Smooth muscle cell (in vitro differentiated cells): ENCODE data around the gene ADARB2. TPM values are rescaled to one million over a fixed set of nuclear protein-coding genes. Genes with fewer than 3 reads are reported as not detected.

Source experiments
- DNase-seq: peaks from one replicate; lab custom pipeline; 2025; ENCODE audit not compliant: unreplicated experiment; lab: John Stamatoyannopoulos, UW
- H2AFZ ChIP-seq: fragments of 200-600 bp; sonication (generic); 2 replicates; pipeline ENCODE4 v1.6.0; 2016; ENCODE audit warnings: antibody characterized with exemption, low read depth, mild to moderate bottlenecking
- H3F3A ChIP-seq: fragments of 200-600 bp; sonication (generic); 2 replicates; pipeline ENCODE4 v1.6.0; 2017; ENCODE audit warnings: antibody characterized with exemption, low read depth
- H3K27ac ChIP-seq: fragments of 200-600 bp; sonication (generic); 2 replicates; pipeline ENCODE4 v1.5.1; 2016; ENCODE audit warnings: low read depth, mild to moderate bottlenecking
- H3K27me3 ChIP-seq: fragments of 200-600 bp; sonication (generic); 2 replicates; pipeline ENCODE4 v1.6.1; 2016; ENCODE audit warnings: low read depth, mild to moderate bottlenecking
- H3K36me3 ChIP-seq: fragments of 200-600 bp; sonication (generic); 2 replicates; pipeline ENCODE4 v1.5.1; 2016; ENCODE audit warnings: low read depth
- H3K4me1 ChIP-seq: fragments of 200-600 bp; sonication (generic); 2 replicates; pipeline ENCODE4 v1.5.1; 2016; ENCODE audit warnings: low read depth
- H3K4me2 ChIP-seq: fragments of 200-600 bp; sonication (generic); 2 replicates; pipeline ENCODE4 v1.6.0; 2016; ENCODE audit warnings: mild to moderate bottlenecking
- H3K4me3 ChIP-seq: fragments of 200-600 bp; sonication (generic); 2 replicates; pipeline ENCODE4 v1.5.1; 2016; ENCODE audit warnings: mild to moderate bottlenecking
- H3K79me2 ChIP-seq: fragments of 200-600 bp; sonication (generic); 2 replicates; pipeline ENCODE4 v1.6.0; 2016; ENCODE audit warnings: low read depth, mild to moderate bottlenecking
- H3K9ac ChIP-seq: fragments of 200-600 bp; sonication (generic); 2 replicates; pipeline ENCODE4 v1.6.0; 2016; ENCODE audit warnings: low read depth
- H3K9me3 ChIP-seq: fragments of 200-600 bp; sonication (generic); replicated peaks from 2 replicates; pipeline ENCODE4 v1.5.1; 2016; ENCODE audit warnings: low read depth
- H4K20me1 ChIP-seq: fragments of 200-600 bp; sonication (generic); 2 replicates; pipeline ENCODE4 v1.6.0; 2016; ENCODE audit warnings: low read depth
- WGBS: methylation state at CpG from one replicate; pipeline ENCODE4 v1.1.7; 2016; ENCODE audit warnings: low lambda C conversion rate; 5-methylcytosine and 5-hydroxymethylcytosine counted together
- polyA plus RNA-seq: library from polyadenylated mRNA; unstranded; fragments of >200 nt; fragmentation: Nextera tagmentation; extraction: Ambion mirVana; gene quantifications from 2 replicates; pipeline ENCODE4 v1.2.1, GENCODE V29; 2016
- total RNA-seq: library from RNA; depleted of rRNA; stranded (reverse); fragments of >200 nt; gene quantifications from 2 replicates; pipeline ENCODE4 v1.2.3, GENCODE V29; 2014
- TF ChIP-seq, protein P1 (sequence below): fragments of 200-600 bp; sonication (generic); IDR thresholded peaks from 2 replicates; pipeline ENCODE4 v1.5.1; 2017; ENCODE audit warnings: borderline replicate concordance, mild to moderate bottlenecking, antibody characterized with exemption; ENCODE audit not compliant: insufficient read depth, poor library complexity, severe bottlenecking

ADARB2 gene
- total and polyA plus RNA-seq, 2 experiments from 2014 or later, result 0.13 to 0.39 TPM

GRCh38 chr10:1130226-1130625 is 607.1 kb downstream of the ADARB2 start:
- no peaks in the 10 kb centered on the region for H3K27me3 ChIP-seq
- no peak overlapping the region for H3K4me2 ChIP-seq
- H3K9ac ChIP-seq, result no peak overlapping the region
- peaks cover 8% of the 10 kb centered on the region for H3K36me3 ChIP-seq
- no peaks in the 10 kb centered on the region for H3K4me1 ChIP-seq
- peaks cover 14% of the 10 kb centered on the region for H4K20me1 ChIP-seq
- no peak overlapping the region for H2AFZ ChIP-seq
- no peak for DNase-seq
- no peak overlapping the region for H3K4me3 ChIP-seq
- H3F3A ChIP-seq, result no peaks in the 10 kb centered on the region
- TF ChIP-seq, protein P1, sequence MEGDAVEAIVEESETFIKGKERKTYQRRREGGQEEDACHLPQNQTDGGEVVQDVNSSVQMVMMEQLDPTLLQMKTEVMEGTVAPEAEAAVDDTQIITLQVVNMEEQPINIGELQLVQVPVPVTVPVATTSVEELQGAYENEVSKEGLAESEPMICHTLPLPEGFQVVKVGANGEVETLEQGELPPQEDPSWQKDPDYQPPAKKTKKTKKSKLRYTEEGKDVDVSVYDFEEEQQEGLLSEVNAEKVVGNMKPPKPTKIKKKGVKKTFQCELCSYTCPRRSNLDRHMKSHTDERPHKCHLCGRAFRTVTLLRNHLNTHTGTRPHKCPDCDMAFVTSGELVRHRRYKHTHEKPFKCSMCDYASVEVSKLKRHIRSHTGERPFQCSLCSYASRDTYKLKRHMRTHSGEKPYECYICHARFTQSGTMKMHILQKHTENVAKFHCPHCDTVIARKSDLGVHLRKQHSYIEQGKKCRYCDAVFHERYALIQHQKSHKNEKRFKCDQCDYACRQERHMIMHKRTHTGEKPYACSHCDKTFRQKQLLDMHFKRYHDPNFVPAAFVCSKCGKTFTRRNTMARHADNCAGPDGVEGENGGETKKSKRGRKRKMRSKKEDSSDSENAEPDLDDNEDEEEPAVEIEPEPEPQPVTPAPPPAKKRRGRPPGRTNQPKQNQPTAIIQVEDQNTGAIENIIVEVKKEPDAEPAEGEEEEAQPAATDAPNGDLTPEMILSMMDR, result no peak
- no peak overlapping the region for H3K27ac ChIP-seq
- H3K79me2 ChIP-seq, result no peaks in the 10 kb centered on the region
- H3K9me3 ChIP-seq, result no peaks in the 10 kb centered on the region
- over 99% methylated on average over 10 of the region's 10 CpGs for WGBS

DNA sequence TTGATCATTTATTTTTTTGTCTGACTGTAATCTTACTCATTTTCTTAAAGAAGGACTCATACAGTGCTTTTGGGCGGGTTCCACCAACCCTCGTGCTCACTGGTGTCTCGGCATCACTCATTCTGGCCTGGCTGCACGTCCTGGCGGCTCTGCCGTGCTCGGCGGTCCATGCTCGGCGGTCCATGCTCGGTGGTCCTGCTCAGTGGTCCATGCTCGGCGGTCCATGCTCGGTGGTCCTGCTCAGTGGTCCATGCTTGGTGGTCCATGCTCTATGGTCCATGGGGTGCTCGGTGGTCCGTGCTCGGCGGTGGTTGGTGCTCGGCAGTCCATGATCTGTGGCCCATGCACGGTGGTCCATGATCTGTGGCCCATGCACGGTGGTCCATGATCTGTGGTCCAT is 608.7 kb downstream of the ADARB2 start:
- Histone ChIP-seq H3K9ac (no peak overlapping the region), H3K36me3 (peaks cover 8% of the 10 kb centered on the region), H3K4me1 (no peaks in the 10 kb centered on the region), H3F3A (no peaks in the 10 kb centered on the region), H3K27me3 (no peaks in the 10 kb centered on the region), H2AFZ (no peak overlapping the region), H3K79me2 (no peaks in the 10 kb centered on the region), H3K9me3 (no peaks in the 10 kb centered on the region), H3K27ac (no peak overlapping the region), H4K20me1 (peaks cover 26% of the 10 kb centered on the region), H3K4me3 (no peak overlapping the region), H3K4me2 (no peak overlapping the region)
- TF ChIP-seq, protein P1, result no peak
- DNase-seq, result no peak
- WGBS, result 98% methylated on average over 21 of the region's 21 CpGs

GRCh38 chr10:1128115-1128514 is 609.2 kb downstream of the ADARB2 start:
- Histone ChIP-seq H3K27ac (no peak overlapping the region), H3K4me3 (no peak overlapping the region), H3K36me3 (peaks cover 8% of the 10 kb centered on the region), H3K4me1 (no peaks in the 10 kb centered on the region), H3K27me3 (no peaks in the 10 kb centered on the region), H2AFZ (no peak overlapping the region), H3K79me2 (no peaks in the 10 kb centered on the region), H3K4me2 (no peak overlapping the region), H3K9ac (no peak overlapping the region), H4K20me1 (peaks cover 31% of the 10 kb centered on the region), H3F3A (no peaks in the 10 kb centered on the region), H3K9me3 (no peaks in the 10 kb centered on the region)
- DNase-seq, result no peak
- WGBS, result 94% methylated on average over 2 of the region's 2 CpGs
- TF ChIP-seq, protein P1, result no peak

GRCh38 chr10:1127629-1128028 is 609.7 kb downstream of the ADARB2 start:
- H3K27me3 ChIP-seq, result no peaks in the 10 kb centered on the region
- DNase-seq, result no peak
- no peak overlapping the region for H3K4me2 ChIP-seq
- no peak overlapping the region for H3K4me3 ChIP-seq
- peaks cover 34% of the 10 kb centered on the region for H4K20me1 ChIP-seq
- no peaks in the 10 kb centered on the region for H3K4me1 ChIP-seq
- peaks cover 8% of the 10 kb centered on the region for H3K36me3 ChIP-seq
- H3K9me3 ChIP-seq, result no peaks in the 10 kb centered on the region
- no peaks in the 10 kb centered on the region for H3K79me2 ChIP-seq
- TF ChIP-seq, protein P1, result no peak
- WGBS, result 97% methylated on average over 15 of the region's 15 CpGs
- H3F3A ChIP-seq, result no peaks in the 10 kb centered on the region
- no peak overlapping the region for H3K27ac ChIP-seq
- no peak overlapping the region for H3K9ac ChIP-seq
- H2AFZ ChIP-seq, result no peak overlapping the region
